ENCODE data around the gene IL12RB2.
"Not testable (repeated sequence)": the region's sequence is repeated elsewhere in the genome, so short reads cannot be mapped to it uniquely, and the experiment has no call there.

IL12RB2 gene

GRCh38 chr1:67352211-67352610, 44.5 kb downstream of the IL12RB2 start:
- DNase-seq = no peak

GRCh38 chr1:67355745-67356424, 48.2 kb downstream of the IL12RB2 start:
- no peak for DNase-seq

- no peak for DNase-seq
Measured at GRCh38 chr1:67359592-67359991, 51.9 kb downstream of the IL12RB2 start.

GRCh38 chr1:67361641-67362040, 54.0 kb downstream of the IL12RB2 start:
- DNase-seq = no peak

GRCh38 chr1:67367370-67368045, 59.8 kb downstream of the IL12RB2 start:
- no peak for DNase-seq

GRCh38 chr1:67368046-67368514, 60.4 kb downstream of the IL12RB2 start:
- no peak for DNase-seq

GRCh38 chr1:67371043-67371442, 63.4 kb downstream of the IL12RB2 start:
- no peak for DNase-seq

- no peak for DNase-seq
Measured at GRCh38 chr1:67371681-67372080, 64.0 kb downstream of the IL12RB2 start.

- no peak for DNase-seq
Measured at GRCh38 chr1:67372136-67372535, 64.5 kb downstream of the IL12RB2 start.

- DNase-seq = no peak
Measured at GRCh38 chr1:67372898-67373297, 65.2 kb downstream of the IL12RB2 start.

GRCh38 chr1:67376381-67376780, 68.7 kb downstream of the IL12RB2 start:
- no peak for DNase-seq

GRCh38 chr1:67377253-67377652, 69.6 kb downstream of the IL12RB2 start:
- no peak for DNase-seq

- no peak for DNase-seq
Measured at GRCh38 chr1:67381154-67381553, 73.5 kb downstream of the IL12RB2 start.

- DNase-seq = no peak
Measured at GRCh38 chr1:67382292-67382691, 74.6 kb downstream of the IL12RB2 start.

- no peak for DNase-seq
Measured at GRCh38 chr1:67383999-67384638, 76.4 kb downstream of the IL12RB2 start.

GRCh38 chr1:67390041-67390887, 82.6 kb downstream of the IL12RB2 start:
- DNase-seq = no peak

GRCh38 chr1:67393240-67393639, 85.6 kb downstream of the IL12RB2 start:
- DNase-seq = no peak

GRCh38 chr1:67393737-67394136, 86.1 kb downstream of the IL12RB2 start:
- no peak for DNase-seq

GRCh38 chr1:67394548-67394947, 86.9 kb downstream of the IL12RB2 start:
- DNase-seq = no peak

- DNase-seq = no peak
Measured at GRCh38 chr1:67399199-67399993, 91.7 kb downstream of the IL12RB2 start.

- not testable (repeated sequence) for DNase-seq
Measured at GRCh38 chr1:67400029-67400786, 92.5 kb downstream of the IL12RB2 start.

Measured in activated T-cell treated with anti-CD3 and anti-CD28 coated beads for 4 hours (primary cell).